HUES48 (cell line): ENCODE measurements around the gene RHOU.

Experiments
- H3K27ac ChIP-seq: one replicate; pipeline ENCODE4 v1.7.0; 2013; ENCODE audit warnings: low read depth, low read length, inconsistent platforms
- H3K27me3 ChIP-seq: 2 replicates; pipeline ENCODE4 v1.6.1; 2013; ENCODE audit warnings: mild to moderate bottlenecking, low read length; ENCODE audit not compliant: control insufficient read depth, insufficient read depth
- H3K36me3 ChIP-seq: 2 replicates; pipeline ENCODE4 v1.6.1; 2013; ENCODE audit warnings: low read length; ENCODE audit not compliant: control insufficient read depth, insufficient read depth
- H3K4me1 ChIP-seq: 2 replicates; pipeline ENCODE4 v1.6.1; 2013; ENCODE audit warnings: mild to moderate bottlenecking, low read length; ENCODE audit not compliant: control insufficient read depth, insufficient read depth
- H3K4me3 ChIP-seq: 2 replicates; pipeline ENCODE4 v1.5.1; 2013; ENCODE audit warnings: mild to moderate bottlenecking, low read depth, low read length
- H3K9ac ChIP-seq: 2 replicates; pipeline ENCODE4 v1.6.1; 2013; ENCODE audit warnings: mild to moderate bottlenecking, low read depth, low read length, moderate library complexity
- H3K9me3 ChIP-seq: 2 replicates; pipeline ENCODE4 v1.6.1; 2013; ENCODE audit warnings: low read length; ENCODE audit not compliant: control insufficient read depth, insufficient read depth

RHOU gene

DNA sequence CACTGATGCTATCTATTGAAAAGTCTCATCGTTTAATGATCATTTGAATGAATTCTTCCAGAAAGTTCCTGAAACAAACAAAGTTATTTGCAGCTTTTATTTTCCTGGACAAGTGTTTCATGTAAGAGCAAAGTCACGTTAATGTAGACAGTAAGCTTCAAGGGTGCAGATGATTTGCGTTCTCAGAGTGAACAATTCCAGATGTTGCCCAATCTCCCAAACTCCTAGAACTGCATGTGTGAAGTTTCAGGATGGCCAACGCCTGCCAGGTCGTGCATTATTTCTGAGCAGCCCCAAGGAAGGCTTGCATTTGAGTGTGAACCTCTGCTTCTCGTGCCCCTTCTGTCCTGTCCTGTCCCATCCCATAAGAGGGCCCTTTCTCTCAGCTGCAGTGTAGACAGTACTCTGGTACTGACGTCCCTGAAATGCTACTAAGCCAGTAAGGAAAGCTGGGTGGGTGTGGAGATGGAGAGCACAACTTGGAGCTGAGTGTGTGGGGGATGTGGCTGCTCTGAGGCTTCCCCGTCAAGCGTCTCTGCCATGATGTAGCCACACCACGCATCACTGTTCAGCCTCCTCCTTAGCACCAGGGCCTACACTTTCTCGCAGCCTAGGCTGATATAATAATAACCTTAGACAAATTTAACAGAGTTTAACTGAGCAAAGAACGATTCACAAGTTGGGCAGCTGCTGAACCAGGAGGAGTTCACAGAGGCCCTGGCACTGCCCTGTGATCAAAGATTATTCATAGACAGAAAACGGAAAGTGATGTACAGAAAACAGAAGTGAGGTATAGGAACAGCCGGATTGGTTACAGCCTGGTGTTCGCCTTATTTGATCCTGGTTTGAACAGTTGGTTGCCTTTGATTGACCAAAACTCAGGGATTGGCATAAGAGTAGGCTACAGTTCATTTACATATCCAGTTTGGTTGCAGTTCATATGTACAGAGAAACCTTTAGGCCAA is 50.4 kb downstream of the RHOU start:
- no peak overlapping the region for H3K27ac ChIP-seq
- no peaks in the 10 kb centered on the region for H3K27me3 ChIP-seq
- no peaks in the 10 kb centered on the region for H3K9me3 ChIP-seq
- peaks cover 3% of the 10 kb centered on the region; the same call in 1 of the 2 replicates for H3K4me1 ChIP-seq
- H3K36me3 ChIP-seq = no peaks in the 10 kb centered on the region
- H3K4me3 ChIP-seq = no peak overlapping the region
- H3K9ac ChIP-seq = no peak overlapping the region

DNA sequence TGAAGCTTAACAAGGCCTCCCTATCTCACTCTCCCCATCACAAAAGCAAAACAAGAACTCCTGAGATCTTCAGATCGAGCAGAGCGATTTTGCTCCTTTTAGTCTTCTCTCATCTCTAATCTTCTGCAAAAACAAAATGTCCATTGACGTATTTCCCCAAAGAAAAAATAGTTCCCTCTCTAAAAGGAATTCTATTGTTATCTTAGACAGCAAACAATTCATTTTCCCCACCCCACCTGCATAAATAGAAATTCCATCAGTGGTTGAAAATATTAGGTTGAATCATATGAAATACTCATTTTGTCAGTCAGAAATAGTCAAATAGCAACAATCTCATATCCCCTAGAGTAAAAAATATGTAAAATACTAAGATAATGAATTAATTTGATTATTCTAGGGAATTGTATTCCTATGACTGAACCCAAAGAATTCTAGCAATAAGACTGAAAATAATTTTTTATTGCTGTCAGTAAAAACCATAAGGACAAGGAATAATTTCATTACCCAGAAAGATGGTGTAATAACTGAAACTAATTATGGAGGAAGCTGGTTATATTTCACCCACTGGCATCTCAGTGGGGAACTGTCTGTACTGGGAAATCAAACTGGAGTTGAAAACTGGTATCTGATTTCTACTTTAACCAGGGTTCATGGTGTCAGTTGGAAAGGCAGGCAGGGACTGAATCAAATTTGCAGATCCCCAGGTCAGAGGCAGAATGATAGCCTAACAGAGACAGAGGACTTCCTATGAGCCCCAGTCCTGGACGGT is 51.3 kb downstream of the RHOU start:
- no peaks in the 10 kb centered on the region for H3K36me3 ChIP-seq

DNA sequence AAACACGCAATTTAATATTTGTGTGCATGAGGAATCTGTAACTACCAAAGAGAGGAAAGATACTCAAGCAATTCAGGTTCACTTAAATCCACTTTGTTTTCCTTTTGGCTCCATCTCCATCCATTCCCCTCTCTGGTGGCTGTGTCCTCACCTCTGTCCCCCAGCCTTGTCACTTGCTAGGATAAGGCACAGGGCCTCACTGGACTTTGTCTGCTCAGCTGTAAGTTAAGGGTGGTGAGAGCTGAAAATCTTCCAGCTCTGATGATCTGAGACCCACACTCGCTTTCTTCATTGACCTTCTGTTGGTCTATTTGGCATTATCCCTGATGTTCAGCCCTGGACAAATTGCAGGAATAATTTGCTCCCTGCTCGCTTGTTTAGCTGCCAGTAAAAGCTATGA is 56.5 kb downstream of the RHOU start:
- no peaks in the 10 kb centered on the region for H3K27me3 ChIP-seq

More for the DNA sequence above, 51.3 kb downstream of the RHOU start:
- H3K27me3 ChIP-seq = no peaks in the 10 kb centered on the region
- H3K27ac ChIP-seq = no peak overlapping the region
- H3K4me1 ChIP-seq = no peaks in the 10 kb centered on the region
- H3K9ac ChIP-seq = no peak overlapping the region
- no peak overlapping the region for H3K4me3 ChIP-seq
- no peaks in the 10 kb centered on the region for H3K9me3 ChIP-seq

DNA sequence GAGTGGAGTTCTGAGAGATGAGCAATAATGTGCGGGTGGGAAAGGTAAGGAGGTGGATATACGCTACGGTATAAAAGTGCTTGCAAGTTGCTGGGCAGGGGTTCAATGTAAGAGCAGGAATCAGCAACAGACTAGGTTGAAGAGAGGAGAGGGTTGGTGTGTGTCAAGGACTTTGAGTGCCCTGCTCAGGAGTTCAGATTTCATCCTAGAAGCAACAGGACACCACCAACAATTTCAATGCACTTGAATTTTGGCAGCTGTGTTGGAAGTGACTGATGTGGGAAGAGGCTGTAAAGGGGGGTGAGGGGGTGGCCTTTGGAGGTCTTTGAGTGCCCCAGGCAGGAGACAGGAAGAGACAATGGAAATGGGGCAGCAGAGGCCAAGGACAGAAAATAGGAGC is 57.3 kb downstream of the RHOU start:
- no peak overlapping the region for H3K9ac ChIP-seq
- H3K27me3 ChIP-seq = no peaks in the 10 kb centered on the region

More for the DNA sequence above, 56.5 kb downstream of the RHOU start:
- Histone ChIP-seq H3K27ac (no peak overlapping the region), H3K4me1 (no peaks in the 10 kb centered on the region), H3K9me3 (no peaks in the 10 kb centered on the region), H3K9ac (no peak overlapping the region), H3K4me3 (no peak overlapping the region), H3K36me3 (no peaks in the 10 kb centered on the region)

DNA sequence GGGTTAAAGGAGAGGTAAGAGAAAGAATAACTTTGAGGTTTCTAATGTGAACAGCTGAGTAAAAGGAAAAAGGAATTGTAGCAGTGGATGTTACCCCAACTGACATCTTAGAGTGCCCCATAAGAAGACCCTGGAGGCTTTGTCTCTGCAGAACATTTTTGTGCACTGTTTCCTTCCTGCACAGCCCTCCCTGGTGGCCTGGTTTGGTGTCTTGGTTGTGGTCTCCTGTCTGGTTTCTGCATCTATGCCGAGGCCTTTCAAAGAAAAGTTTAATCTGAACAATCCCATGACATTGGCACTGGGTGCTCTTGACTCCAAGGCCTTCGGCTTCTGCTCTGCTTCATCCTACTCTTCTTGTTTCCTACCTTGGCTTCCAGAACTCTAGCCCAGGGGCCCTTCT is 57.8 kb downstream of the RHOU start:
- no peaks in the 10 kb centered on the region for H3K27me3 ChIP-seq
- no peak overlapping the region for H3K27ac ChIP-seq

More for the DNA sequence above, 57.3 kb downstream of the RHOU start:
- Histone ChIP-seq H3K4me3 (no peak overlapping the region), H3K9me3 (no peaks in the 10 kb centered on the region), H3K4me1 (no peaks in the 10 kb centered on the region), H3K36me3 (no peaks in the 10 kb centered on the region), H3K27ac (no peak overlapping the region)

DNA sequence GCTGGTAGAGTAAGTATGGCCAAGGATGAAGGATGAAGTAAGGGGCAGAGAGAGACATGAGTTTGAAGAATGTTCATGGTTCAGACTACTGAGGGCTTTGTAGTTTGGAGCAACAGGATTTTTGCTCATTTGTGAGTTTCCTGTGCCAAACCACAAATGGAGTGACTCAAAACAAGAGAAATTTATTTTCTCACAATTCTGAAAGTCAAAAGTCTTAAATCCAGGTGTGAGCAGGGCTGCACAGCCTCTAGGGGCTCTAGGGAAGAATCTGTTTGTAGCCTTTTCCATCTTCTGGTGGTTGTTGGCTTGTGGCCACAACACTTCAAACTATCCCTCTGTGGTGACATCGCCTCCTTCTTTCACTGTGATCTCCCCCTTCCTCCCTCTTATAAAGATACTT is 58.9 kb downstream of the RHOU start:
- H3K9me3 ChIP-seq = no peaks in the 10 kb centered on the region
- no peaks in the 10 kb centered on the region for H3K4me1 ChIP-seq
- H3K27me3 ChIP-seq = no peaks in the 10 kb centered on the region
- no peak overlapping the region for H3K27ac ChIP-seq
- no peak overlapping the region for H3K4me3 ChIP-seq
- H3K36me3 ChIP-seq = no peaks in the 10 kb centered on the region
- H3K9ac ChIP-seq = no peak overlapping the region

More for the DNA sequence above, 57.8 kb downstream of the RHOU start:
- Histone ChIP-seq H3K9me3 (no peaks in the 10 kb centered on the region), H3K36me3 (no peaks in the 10 kb centered on the region), H3K4me3 (no peak overlapping the region), H3K4me1 (no peaks in the 10 kb centered on the region), H3K9ac (no peak overlapping the region)

DNA sequence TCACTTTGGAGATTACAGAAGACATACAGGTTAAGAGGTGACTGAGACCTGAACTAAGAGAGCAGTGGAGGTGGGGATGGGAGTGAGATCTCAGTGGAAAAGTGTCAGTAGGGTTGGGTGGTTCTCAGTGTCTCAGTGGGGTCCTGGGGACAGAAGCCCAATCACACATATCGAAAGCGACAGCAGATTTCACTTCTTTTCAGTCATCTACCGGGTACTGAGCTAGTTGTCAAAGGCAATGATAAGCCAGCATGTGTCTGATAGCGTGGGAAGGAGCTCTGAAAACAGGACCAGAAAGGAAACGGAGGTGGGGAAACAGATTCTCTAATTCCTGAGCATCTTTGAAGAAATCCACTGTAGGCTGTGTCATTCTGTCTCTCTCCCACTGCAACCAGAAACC is 59.5 kb downstream of the RHOU start:
- H3K27ac ChIP-seq = no peak overlapping the region
- no peak overlapping the region for H3K4me3 ChIP-seq
- no peaks in the 10 kb centered on the region for H3K4me1 ChIP-seq

DNA sequence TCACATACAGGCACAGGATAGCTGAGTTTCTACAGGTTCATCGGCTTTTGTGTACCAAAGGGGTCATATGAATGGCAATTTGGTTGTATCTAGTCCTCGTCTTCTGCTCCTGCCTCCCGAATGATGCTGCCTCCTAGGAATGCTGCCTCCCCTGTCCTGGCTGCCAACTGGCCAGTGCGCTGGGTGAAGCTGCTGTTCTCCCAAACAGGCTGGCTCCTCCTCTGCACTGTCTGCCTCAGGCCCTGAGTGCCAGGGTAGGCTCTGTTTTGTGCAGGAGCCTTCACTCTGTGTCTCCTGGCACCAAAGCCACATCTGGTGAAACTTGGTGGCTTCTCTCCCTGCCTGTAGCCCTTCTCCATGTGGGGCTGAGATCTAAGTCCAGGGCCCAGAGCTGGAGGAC is 60.3 kb downstream of the RHOU start:
- Histone ChIP-seq H3K4me3 (no peak overlapping the region), H3K27me3 (no peaks in the 10 kb centered on the region), H3K9ac (no peak overlapping the region), H3K9me3 (no peaks in the 10 kb centered on the region), H3K27ac (no peak overlapping the region), H3K4me1 (no peaks in the 10 kb centered on the region), H3K36me3 (no peaks in the 10 kb centered on the region)

More for the DNA sequence above, 59.5 kb downstream of the RHOU start:
- no peak overlapping the region for H3K9ac ChIP-seq
- no peaks in the 10 kb centered on the region for H3K9me3 ChIP-seq
- no peaks in the 10 kb centered on the region for H3K36me3 ChIP-seq
- H3K27me3 ChIP-seq = no peaks in the 10 kb centered on the region
